OCI-LY1 (cell line): ENCODE results near the gene P4HB.

Experiments used
- CTCF ChIP-seq: fragments of 200-600 bp; sonication (generic), shearing (Covaris generic); IDR thresholded peaks from 2 replicates; pipeline ENCODE4 v1.5.1; 2017; ENCODE audit warnings: mild to moderate bottlenecking, antibody characterized with exemption, low read length, moderate library complexity, mixed read lengths
- EZH2 ChIP-seq: fragments of 200-600 bp; sonication (generic), shearing (Covaris generic); IDR thresholded peaks from 2 replicates; pipeline ENCODE4 v1.8.0; 2017; ENCODE audit warnings: borderline replicate concordance, mixed run types, mild to moderate bottlenecking, antibody characterized with exemption, low read length, moderate library complexity, mixed read lengths

- TF ChIP-seq EZH2 (no peak), CTCF (no peak)
Measured at GRCh38 chr17:81802048-81802758, 58.1 kb downstream of the P4HB start.
